ENCODE results near the gene PAX1.

PAX1 gene

DNA sequence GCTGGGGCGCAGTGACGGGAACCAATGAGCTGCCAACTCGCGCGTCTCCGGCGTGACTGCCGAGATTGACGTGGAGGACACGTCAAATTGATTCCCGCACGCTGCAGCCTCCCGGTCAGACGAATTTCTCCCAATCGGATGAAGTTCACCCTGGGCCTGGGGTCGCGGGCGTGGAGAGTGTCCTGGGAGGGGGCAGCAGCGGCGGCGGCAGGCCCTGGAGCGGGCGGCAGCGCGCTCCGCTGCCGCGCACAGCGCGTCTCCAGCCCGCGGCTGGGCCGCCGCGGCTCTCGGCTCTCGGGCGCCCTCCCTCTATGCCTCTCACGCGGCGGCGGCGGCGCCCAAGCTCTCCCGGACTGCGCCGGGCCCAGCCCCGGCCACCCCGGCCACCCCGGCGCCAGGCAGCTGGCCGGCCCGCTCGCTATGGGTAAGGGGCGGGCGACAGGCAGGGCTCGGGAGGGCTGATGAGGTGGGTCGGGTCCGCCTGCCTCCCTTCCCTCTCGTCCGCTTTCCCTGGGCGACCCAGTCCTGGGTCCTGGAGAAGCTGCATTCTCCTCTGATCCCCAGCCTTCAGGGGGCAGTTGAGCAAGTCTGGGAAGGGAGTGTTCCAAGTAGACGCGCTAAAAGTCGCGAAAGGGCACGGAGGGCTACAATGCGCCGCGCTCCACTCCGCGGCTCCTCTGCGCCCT is at the start of gene PAX1:
PAX1 (plus strand) TSS at position 90 of the 686 bp plus-strand sequence; CDS start at position 139, 49 bp downstream.
- FAIRE-seq = no peak
- DNase-seq (ENCODE audit: low spot score) = peak; percentile 54

DNA sequence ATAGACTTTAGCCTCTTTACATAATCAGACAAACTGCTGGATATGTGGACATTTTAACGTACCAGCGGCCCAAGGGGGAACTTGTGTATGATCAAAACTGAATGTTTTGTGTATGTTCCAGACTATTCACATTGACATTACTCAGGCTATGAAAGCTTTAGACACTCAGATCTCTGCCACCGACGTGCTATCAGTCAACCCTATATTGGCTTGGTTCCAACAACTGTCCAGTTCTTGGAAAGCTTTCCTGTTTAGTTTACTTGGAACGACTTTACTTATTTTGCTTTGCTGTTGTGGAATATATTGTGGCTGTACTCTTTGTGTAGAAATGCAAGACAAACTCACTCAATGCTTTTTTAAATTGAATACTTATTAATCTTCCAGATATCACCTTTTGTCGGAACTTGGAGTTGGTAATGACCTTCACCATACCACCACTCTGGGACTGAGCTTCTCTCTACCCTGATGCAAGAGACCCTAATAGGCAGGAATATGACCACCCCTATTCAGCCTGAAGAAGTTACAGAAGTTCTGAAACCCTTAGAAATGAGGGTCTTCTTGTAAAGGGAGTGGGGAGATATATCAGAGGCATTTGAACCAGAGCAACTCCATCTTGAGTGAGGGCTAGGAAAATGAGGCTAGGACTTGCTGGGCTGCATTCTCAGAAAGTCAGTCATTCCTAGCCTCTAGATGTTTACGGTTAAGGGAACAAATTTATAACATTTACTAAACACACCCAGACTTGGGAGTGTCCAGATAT is 49.0 kb upstream of the PAX1 start:
- DNase-seq (ENCODE audit: low spot score) = no peak
- FAIRE-seq = no peak

DNA sequence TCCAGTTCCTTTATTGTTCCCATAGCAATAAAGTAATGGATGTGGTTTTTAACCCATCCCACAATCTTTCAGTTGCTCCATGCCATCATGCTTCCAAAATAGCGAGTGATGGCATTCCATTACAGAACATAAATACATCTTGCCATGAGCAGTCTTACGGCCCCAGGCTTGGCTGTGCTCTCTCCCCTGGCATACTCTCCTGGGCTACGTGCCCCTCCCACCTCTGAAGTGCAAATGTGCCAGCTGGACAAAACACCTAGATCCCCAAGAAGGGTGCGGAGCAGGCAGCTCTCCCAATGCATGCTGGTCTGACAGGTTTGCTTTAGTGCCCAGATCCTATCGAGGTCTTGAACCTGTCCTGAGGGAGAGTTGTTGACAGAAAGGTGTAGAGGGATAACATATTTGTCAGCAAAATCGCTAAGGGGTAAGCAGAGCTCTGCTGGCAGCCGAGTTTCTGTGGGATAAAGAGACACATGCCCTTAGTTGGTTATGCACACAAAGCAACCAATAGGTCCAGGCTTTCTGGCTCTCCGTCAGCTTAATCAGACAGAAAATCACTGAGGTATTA is 43.9 kb upstream of the PAX1 start:
- DNase-seq (ENCODE audit: low spot score) (no peak), FAIRE-seq (no peak)

DNA sequence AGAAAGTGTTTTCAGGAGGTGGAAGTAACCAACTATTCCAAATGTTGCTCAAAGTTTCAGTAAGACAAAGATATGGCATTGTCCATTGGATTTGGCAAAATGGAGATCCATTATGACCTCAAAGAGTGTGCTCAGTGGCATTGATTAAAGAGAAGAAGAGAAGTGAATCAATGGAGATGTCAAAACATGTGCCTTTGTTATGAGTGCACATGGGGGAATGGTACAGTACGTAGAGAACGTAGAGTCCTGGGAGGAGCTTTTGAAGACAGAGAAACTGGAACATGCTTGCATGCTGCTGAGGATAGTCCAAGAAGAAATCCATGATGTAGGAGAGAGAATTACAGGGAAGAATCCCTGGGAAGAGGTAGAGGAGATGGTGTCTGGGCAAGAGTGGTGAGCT is 42.0 kb upstream of the PAX1 start:
- no peak for DNase-seq (ENCODE audit: low spot score)
- FAIRE-seq = no peak

DNA sequence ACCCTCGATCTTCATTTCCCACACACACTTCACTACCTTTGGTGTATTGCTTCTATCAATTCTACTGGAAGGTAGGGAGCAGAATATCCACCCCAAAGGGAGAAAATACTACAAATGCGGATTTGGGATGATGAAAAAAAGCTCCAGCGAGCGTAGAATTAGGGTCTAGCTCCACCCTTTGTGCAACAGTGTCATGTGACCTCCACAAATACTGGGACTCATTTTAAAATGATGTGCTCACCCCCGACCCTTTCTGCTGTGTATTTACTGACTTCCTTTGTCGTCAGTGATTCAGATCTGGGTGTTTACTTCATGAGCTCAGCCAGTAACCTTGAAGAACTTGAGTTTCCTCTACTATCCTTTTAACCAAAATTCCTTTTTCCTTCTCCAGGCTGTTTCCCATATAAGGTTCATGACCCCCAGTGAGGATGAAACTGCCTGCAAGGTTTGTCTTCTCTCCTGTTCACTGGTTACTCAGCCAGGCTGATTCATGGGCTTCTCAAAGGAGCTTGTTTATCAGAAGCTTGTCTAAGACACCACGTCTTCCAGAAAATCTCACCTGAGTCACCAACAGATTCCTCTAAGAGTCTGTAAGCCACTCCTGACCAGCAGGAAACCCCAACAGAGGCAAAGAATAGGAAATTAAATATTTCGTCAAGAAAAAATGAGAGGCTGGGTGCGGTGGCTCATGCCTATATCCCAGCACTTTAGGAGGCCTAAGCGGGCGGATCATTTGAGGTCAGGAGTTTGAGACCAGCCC is 39.6 kb upstream of the PAX1 start:
- no peak for FAIRE-seq
- DNase-seq (ENCODE audit: low spot score) = peak; percentile 45

DNA sequence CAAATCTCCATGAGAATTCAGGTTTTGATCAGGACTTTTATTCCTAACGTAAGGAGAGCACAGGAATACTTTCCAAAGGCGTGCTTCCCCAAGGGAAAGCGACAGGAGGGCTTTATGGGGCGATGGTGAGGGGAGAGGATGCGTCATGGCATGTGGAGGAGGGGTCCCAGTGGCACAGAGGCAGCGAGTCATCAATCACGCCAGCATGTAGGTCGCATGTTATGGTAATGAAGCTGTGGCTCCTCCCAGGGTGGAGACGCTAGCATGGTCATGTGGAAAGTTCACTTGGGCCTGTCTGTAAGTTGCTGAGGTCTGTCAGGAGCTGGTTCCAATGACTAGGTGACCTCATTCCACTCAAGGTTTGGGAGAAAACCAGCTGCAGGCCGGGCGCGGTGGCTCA is 35.3 kb upstream of the PAX1 start:
- DNase-seq (ENCODE audit: low spot score) (no peak), FAIRE-seq (no peak)

DNA sequence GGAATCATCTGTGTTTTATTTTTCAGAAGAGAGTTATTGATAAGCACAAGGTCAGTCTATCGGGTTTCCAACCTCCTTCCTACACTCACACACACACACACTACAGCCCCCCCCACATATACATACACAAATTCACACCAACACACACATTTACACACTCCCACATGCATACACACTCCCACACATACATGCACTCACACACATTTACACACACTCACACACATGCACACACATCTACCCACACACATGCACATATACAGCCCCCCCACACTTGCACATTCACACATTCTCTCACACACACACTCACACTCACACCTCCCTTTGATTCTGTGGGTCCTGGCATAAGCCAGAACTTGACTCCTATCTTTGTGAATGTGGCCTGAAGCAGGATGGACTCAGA is 34.5 kb upstream of the PAX1 start:
- peak; percentile 48 for FAIRE-seq
- DNase-seq (ENCODE audit: low spot score) = no peak

DNA sequence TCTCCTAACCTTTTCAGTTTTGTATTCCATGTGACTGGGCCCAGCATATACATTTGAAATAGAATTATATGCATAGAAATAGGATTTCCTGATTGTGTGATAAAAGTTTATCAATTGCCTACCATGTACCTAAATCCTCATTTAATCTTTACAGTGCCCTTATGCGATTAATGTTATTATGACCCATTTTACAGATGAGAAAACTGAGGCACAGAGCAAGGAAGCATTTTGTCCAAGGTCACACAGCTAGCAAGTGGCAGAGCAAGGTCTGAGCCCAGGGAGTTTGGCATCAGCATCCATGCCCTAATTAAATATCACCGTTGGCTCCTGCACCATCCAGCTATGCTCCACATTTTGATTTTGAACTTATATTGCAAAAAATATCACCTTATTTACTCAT is 28.2 kb upstream of the PAX1 start:
- FAIRE-seq = no peak

DNA sequence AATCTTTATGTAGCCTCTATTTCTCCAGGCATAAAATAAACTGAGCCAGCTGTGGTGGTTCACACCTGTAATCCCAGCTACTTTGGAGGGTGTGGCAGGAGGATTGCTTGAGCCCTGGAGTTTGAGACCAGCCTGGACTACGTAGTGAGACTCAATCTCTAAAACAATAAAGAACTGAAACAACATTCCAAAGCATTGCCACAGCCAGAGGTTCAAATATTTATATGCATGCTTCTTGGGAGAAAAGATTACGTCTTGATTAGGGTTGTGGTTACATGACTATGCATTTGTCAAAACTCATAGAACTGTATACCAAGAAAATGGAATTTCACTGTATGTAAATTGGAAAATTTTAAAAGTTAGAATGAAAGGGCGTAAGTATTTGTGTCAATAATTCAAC is 27.7 kb upstream of the PAX1 start:
- DNase-seq (ENCODE audit: low spot score) (no peak), FAIRE-seq (no peak)

More for the DNA sequence above, 28.2 kb upstream of the PAX1 start:
- DNase-seq (ENCODE audit: low spot score) = no peak

DNA sequence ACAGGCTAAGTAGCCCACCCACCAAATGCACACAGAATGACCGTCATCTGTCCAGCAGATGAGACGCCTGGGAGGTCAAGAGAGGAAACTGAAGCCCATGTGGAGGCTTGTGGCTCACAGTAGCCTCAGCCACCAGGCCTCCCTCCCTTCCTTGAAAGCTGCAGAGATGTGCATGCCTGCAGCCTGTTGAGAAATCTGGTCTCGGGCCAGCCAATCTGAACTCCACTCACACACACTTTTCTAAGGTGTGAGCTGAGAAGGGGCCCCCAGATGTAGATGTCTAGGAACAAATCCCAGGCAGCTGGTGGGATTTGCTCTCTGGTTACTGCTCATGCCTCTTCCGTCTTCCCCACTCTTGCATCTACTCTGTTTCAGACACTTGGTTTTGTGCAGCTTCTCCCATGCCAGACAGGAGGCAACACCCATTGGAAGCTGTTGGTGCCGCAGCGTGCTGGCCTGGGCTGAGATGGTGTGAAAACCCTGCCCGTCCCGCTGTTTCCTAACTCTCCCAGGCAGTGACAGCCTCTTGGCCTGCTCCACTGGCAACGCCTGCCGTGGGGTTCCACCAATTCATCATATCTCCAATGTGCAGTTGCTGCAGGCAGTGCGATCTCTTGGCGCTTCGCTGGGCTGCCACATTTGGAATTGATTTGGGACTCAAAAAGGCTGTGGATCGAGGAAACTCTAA is 24.1 kb upstream of the PAX1 start:
- FAIRE-seq (no peak), DNase-seq (ENCODE audit: low spot score) (no peak)

DNA sequence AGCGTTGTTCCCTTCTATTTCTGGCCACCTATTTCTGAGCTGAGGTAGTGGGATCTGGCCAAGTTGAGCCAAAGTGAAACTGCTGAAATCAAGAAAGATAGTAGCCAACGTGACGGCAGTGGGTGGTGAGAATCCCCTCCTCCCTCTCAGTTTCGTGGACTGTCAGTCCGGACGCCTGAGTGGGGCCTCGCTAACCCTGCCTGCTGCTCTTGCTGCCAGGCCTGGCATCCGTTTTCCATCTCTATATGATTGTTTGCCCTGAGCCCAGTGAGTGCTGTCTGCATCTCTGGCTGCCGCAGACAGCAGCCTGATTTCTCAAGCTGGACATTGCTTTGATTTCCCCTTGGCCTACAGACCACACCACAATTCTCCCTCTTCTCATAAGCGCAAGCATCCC is 23.5 kb upstream of the PAX1 start:
- FAIRE-seq (no peak), DNase-seq (ENCODE audit: low spot score) (no peak)

DNA sequence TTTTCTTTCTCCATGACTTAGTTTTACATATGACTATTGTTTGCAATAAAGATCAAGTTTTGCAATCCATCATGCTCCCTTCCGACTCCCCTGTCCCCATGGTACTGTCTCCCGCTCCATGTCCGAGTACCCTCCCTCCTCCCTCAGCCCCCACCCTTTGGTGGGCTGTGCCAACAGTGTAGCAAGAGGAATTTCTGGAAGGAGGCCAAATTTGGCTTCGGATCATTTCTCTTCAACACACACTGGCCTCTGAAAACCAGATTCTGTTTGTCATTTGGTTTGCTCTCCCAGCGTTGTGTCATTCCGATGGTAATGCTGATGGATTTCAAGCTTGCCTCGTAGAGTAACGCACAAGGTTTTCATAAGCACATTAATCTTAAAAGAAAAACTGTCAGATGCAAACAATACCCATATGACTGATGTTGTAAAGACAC is 22.9 kb upstream of the PAX1 start:
- DNase-seq (ENCODE audit: low spot score) = peak; percentile 45

DNA sequence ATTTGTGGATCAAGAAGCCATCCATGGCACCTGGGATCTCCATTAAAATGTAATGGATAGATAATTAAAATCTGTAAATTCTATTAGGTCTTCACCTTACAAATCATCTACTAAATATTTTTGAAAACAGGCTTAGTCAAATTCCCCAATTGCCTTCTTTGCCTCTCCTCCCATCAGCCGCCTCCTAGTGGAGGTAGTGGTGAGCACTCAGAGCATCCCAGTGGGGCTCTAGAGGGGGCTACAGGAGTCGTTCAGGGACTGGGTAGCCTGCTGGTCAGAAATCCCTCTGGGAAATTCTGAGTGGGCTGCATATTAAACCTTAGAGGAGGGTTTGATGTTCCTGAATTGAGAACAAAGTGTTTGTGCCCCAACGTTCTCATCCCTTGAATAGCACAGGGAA is 20.8 kb upstream of the PAX1 start:
- no peak for FAIRE-seq

More for the DNA sequence above, 22.9 kb upstream of the PAX1 start:
- FAIRE-seq = no peak

DNA sequence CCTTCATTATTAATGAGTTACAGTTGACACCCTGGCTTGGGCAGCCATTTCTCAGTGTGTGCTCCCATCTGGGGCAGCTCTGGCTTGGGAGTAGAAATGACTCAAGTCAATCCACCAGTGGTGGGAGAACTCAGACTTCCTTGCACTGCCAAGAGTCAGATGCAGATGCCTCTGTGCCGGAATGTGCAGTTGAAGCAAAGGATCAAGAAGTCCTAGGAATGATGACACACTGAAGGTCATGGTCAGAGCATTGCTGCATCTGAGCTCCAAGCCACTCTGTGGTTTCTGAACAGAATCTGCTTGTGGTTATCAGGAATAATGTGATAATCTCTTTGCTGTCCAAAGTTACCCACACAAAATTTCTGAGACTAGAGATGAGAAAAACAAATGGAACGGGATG is 19.5 kb upstream of the PAX1 start:
- DNase-seq (ENCODE audit: low spot score) = no peak
- no peak for FAIRE-seq

More for the DNA sequence above, 20.8 kb upstream of the PAX1 start:
- DNase-seq (ENCODE audit: low spot score) = no peak

DNA sequence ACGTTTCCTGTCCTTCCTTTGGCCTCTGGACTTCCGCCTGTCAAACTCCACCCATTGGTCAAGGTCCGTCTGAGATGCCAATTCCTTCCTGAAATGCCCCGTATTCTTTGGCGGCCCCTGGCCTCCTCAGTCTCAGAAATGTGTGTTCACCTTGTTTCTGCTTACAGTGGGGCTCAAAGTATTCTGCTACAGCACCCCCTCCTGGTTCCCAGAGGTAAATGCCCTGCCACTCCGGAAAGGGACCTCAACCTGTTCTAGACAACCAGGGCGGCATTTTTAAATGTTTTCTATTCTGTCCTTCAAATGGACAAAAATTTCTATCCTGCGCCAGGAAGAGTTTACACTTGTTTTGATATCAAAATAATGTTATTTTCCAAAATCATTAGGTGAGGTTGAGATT is 12.1 kb upstream of the PAX1 start:
- no peak for DNase-seq (ENCODE audit: low spot score)
- no peak for FAIRE-seq

DNA sequence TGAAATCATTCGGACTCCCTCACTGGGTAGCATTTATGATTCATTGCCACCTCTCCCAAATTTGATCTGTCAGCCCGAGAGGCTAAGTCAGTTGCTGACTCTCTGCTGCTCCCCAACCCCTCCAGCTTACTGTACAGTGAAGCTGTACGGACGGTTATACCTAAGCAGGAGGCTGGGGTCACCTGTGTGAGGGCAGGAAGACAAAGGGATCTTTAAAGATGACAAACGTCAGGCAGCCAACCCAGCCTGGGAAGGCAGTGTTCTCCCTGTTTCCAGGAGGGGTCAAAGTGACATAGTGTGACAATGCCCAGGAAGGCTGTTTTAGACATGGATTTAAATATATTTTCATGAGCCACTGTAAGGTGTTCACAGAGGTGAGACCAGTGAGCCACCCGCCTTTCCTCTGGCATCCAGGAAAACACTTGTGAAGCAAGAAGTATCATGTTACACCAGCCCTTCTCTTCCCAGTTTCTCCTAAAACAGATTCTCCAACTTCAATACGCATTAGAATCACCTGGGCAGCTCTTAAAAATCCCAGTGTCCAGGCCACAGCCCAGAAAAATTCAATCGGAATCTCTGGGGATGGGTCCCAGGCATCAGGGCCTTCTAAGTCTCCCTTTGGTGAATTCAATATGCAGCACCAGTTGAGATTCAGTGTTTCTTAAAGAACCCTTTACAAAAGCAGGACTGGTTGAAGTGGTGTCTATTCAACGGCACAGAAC is 6.8 kb upstream of the PAX1 start:
- FAIRE-seq = no peak
- DNase-seq (ENCODE audit: low spot score) = no peak

DNA sequence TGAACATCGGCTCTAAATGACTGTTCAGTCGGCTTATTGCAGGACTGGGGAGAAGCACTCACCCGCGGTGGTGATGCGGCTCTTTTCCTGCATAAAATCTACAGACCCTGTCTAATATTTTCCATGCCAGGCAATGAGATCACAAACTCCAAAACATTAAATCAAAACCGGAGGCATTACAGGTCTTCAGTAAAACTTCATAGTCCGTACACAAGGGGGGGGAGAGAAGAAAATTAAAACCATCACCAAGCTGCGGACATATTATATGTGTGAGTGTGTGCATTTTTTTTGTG is 6.3 kb upstream of the PAX1 start:
- FAIRE-seq (no peak), DNase-seq (ENCODE audit: low spot score) (no peak)

DNA sequence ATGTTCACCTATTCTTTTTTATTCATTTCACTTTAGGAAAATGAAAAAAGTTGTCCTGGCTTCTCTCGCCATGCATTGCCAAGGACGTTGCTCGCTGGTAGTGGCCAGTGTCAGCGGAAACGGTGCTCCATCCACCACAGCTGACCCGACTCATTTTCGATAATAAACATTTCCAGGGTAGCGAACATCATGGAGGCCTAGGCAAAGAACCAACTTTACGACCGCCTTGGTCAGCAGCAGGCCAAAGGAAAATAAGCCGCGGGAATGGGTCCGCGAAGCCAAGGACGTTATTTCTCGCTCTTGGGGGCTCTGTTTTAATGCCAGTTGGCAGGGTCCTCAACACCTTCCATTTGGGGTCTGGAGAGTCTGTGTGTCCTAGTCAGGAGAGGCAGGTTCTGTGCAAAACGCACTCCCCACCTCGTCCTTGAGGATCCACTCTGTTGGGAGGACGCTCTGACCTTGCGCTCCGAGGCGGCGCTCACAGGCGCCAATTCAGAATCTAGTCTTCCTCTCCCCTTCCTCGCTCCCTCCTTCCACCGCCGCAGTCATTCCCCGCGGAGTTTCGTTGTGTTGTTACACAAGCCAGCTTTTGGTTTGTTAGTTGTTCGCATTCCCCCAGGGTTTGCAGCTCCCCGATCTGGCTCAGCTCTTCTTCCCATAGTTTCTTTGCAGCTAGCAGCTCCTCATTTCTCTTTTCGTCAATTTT is 4.1 kb upstream of the PAX1 start:
- FAIRE-seq (no peak), DNase-seq (ENCODE audit: low spot score) (no peak)

DNA sequence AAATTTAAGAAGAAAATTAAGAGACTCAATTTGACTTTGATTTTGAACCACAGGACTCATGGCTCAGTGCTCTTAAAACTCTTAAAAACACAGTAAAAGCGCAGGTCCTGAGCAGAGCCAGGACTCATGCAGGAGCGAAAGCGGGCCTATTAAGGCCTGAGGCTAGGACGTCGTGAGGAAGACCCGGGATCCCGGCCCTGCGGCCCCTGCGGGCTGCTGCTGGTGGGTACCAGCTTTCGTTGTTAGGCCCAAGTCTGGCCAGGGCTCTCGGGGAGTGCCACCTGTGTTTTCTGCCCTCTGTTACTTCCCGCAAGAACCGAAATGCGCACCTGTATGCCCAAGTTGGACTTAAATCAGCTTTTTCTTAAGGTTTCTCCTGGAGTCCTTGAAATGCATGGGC is 3.4 kb upstream of the PAX1 start:
- no peak for DNase-seq (ENCODE audit: low spot score)
- no peak for FAIRE-seq

Measured in urothelium cell line (cell line).